ENCODE measurements around the gene SCUBE1. TPM values are rescaled to one million over a fixed set of nuclear protein-coding genes. Genes with fewer than 3 reads are reported as not detected.

The SCUBE1 gene
- total and polyA plus RNA-seq, 2 of the 8 experiments (the other 6 are each of a cell fraction or from before 2014, with no cell fraction given) = 2.3 to 4.9 TPM

- no peak for TF ChIP-seq KDM1A (IDR thresholded peaks at IDR 0.05; ENCODE audit: borderline replicate concordance, low read length)
- no peak for TF ChIP-seq EZH2 (IDR thresholded peaks at IDR 0.05; ENCODE audit: low read depth, low read length, severe bottlenecking)
These were observed 182.6 kb downstream of the SCUBE1 start (continued) for GRCh38 chr22:43160497-43161126.
